Measurements from ENCODE around the gene MUC4. TPM values are rescaled to one million over a fixed set of nuclear protein-coding genes. Genes with fewer than 3 reads are reported as not detected.
"Not testable (repeated sequence)": the region's sequence is repeated elsewhere in the genome, so short reads cannot be mapped to it uniquely, and the experiment has no call there.

The MUC4 gene
- polyA plus RNA-seq, 1 experiment: not detected

DNA sequence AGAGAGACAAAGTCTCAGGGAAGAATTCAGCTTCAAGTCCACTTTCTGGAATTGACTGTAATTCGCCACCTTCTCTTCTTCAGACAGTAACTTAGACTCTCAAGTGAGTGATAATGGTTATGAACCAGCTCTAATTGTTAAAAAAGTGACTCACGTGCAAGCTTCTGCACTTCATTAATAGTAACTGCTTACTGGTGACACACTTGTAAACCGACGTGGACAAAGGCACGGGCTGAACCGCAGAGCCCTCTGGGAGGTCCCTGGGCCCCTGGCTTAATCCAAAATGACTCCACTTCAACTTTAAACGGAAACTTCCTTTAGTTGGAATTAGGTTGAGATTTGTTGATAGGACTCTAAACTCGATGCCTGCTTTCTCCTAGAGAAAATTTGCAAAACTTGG lies 17.0 kb downstream of the MUC4 start:
- H3K9me3 ChIP-seq (ENCODE audit: control insufficient read depth, insufficient read depth, low read length): no peaks in the 10 kb centered on the region
- CTCF ChIA-PET: no interaction called here
- H3K4me3 ChIP-seq (ENCODE audit: low read depth, low read length): no peak overlapping the region
- H3K27ac ChIP-seq (ENCODE audit: low read depth, low read length): no peak overlapping the region
- TF ChIP-seq, protein P1, sequence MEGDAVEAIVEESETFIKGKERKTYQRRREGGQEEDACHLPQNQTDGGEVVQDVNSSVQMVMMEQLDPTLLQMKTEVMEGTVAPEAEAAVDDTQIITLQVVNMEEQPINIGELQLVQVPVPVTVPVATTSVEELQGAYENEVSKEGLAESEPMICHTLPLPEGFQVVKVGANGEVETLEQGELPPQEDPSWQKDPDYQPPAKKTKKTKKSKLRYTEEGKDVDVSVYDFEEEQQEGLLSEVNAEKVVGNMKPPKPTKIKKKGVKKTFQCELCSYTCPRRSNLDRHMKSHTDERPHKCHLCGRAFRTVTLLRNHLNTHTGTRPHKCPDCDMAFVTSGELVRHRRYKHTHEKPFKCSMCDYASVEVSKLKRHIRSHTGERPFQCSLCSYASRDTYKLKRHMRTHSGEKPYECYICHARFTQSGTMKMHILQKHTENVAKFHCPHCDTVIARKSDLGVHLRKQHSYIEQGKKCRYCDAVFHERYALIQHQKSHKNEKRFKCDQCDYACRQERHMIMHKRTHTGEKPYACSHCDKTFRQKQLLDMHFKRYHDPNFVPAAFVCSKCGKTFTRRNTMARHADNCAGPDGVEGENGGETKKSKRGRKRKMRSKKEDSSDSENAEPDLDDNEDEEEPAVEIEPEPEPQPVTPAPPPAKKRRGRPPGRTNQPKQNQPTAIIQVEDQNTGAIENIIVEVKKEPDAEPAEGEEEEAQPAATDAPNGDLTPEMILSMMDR (IDR thresholded peaks at IDR 0.05; ENCODE audit: low read depth, low read length): no peak
- POLR2A ChIA-PET: no interaction called here
- peaks cover 8% of the 10 kb centered on the region for H3K27me3 ChIP-seq (ENCODE audit: control insufficient read depth, insufficient read depth, low read length)
- DNase-seq (ENCODE audit: low read depth, low spot score): no peak

DNA sequence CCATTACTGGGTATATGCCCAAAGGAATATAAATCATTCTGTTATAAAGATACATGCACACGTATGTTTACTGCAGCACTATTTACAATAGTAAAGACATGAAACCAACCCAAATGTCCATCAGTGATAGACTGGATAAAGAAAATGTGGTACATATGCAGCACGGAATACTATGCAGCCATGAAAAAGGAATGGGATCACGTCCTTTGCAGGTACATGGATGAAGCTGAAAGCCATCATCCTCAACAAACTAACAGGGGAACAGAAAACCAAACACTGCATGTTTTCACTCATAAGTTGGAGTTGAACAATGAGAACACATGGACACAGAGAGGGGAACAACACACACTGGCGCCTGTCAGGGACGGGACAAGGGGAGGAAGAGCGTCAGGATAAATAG lies 19.1 kb downstream of the MUC4 start:
- H3K27me3 ChIP-seq (ENCODE audit: control insufficient read depth, insufficient read depth, low read length); POLR2A ChIA-PET; DNase-seq (ENCODE audit: low read depth, low spot score); H3K4me3 ChIP-seq (ENCODE audit: low read depth, low read length); H3K27ac ChIP-seq (ENCODE audit: low read depth, low read length); CTCF ChIA-PET: not testable (repeated sequence)
- peaks cover 10% of the 10 kb centered on the region; the same call in 1 of the 2 replicates for H3K9me3 ChIP-seq (ENCODE audit: control insufficient read depth, insufficient read depth, low read length)

DNA sequence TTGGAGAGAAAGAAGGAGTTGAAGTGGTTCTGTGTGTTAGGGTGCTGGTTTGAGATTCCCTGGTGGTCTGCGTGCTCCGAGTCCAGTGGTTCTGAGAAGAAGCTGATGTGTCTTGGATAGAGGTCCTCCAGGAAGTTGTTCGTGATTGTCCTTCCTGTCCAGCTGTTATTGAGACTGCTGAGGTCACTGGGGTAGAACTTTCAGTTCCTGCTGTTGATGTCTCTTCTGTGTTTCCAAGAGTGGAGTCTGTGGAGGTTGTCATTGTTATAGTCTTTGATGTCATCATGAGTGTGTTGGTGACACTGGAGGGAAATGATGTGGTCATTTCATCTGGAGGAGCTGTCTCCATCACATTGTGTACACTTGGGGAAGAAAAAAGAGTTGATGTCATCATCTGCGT lies 20.8 kb downstream of the MUC4 start:
- H3K4me3 ChIP-seq (ENCODE audit: low read depth, low read length): no peak overlapping the region
- H3K9me3 ChIP-seq (ENCODE audit: control insufficient read depth, insufficient read depth, low read length): peaks cover 14% of the 10 kb centered on the region
- TF ChIP-seq, protein P1 (IDR thresholded peaks at IDR 0.05; ENCODE audit: low read depth, low read length): no peak
- peaks cover 5% of the 10 kb centered on the region for H3K27me3 ChIP-seq (ENCODE audit: control insufficient read depth, insufficient read depth, low read length)
- no peak overlapping the region for H3K27ac ChIP-seq (ENCODE audit: low read depth, low read length)
- no peak for DNase-seq (ENCODE audit: low read depth, low spot score)
- ChIA-PET CTCF (no interaction called here), POLR2A (no interaction called here)

DNA sequence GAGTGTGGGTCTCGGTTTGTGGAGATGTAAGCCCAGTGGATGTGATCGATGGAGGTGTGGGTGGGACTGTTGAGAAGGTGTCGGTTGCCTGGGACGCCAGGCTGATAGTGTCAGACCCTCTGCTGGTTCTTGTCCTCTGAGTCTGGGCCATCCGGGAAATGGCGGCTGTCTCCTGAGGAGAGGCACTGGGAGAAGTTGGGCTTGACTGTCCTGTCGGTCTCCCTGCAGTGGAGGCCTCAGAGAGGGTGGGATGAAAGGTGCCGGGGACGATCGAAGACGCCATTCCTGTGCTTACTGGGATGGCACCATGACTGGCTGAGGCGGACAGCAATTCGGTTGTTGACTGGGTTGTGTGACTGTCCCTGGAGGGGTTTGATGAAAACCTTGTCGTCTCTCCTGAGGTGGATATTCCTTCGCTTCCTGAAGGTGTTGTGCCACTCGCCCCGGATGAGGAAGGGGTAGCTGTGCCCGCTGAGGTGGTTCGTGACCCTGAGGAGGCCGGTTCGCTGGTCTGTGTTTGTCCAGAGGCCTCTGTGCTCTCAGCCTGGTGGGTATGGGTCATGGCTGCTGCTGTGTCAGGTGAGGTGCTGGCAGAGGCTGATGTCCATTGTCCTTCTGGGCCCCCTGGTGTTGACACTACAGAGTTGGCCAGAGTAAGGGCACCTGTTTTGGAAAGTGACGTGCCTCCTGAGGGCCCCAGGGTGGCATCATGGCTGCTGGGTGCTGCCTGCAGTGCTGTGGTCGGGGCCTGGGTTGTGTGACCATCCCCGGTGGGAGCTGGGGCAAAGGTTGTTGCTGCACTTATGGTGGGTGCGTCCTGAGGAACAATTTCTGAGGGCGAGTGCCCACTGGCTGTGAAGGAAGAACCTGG lies 22.8 kb downstream of the MUC4 start:
- peaks cover 26% of the 10 kb centered on the region for H3K9me3 ChIP-seq (ENCODE audit: control insufficient read depth, insufficient read depth, low read length)
- no peak for DNase-seq (ENCODE audit: low read depth, low spot score)
- CTCF ChIA-PET: no interaction called here
- POLR2A ChIA-PET: no interaction called here
- no peak overlapping the region for H3K4me3 ChIP-seq (ENCODE audit: low read depth, low read length)
- no peak overlapping the region for H3K27ac ChIP-seq (ENCODE audit: low read depth, low read length)
- no peaks in the 10 kb centered on the region for H3K27me3 ChIP-seq (ENCODE audit: control insufficient read depth, insufficient read depth, low read length)
- TF ChIP-seq, protein P1 (IDR thresholded peaks at IDR 0.05; ENCODE audit: low read depth, low read length): no peak

DNA sequence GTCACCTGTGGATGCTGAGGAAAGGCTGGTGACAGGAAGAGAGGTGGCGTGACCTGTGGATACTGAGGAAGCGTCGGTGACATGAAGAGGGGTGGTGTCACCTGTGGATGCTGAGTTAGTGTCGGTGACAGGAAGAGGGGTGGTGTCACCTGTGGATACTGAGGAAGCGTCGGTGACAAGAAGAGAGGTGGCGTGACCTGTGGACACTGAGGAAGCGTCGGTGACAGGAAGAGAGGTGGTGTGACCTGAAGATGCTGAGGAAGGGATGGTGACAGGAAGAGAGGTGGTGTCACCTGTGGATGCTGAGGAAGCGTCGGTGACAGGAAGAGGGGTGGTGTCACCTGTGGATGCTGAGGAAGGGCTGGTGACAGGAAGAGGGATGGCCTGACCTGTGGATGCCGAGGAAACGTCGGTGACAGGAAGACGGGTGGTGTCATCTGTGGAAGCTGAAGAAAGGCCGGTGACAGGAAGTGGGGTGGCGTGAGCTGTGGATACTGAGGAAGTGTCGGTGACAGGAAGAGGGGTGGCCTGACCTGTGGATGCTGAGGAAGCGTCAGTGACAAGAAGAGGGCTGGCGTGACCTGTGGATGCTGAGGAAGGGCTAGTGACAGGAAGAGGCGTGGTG lies 25.8 kb downstream of the MUC4 start:
- H3K4me3 ChIP-seq (ENCODE audit: low read depth, low read length); DNase-seq (ENCODE audit: low read depth, low spot score); CTCF ChIA-PET; POLR2A ChIA-PET; H3K27ac ChIP-seq (ENCODE audit: low read depth, low read length); H3K27me3 ChIP-seq (ENCODE audit: control insufficient read depth, insufficient read depth, low read length): not testable (repeated sequence)
- H3K9me3 ChIP-seq (ENCODE audit: control insufficient read depth, insufficient read depth, low read length): peaks cover 40% of the 10 kb centered on the region

DNA sequence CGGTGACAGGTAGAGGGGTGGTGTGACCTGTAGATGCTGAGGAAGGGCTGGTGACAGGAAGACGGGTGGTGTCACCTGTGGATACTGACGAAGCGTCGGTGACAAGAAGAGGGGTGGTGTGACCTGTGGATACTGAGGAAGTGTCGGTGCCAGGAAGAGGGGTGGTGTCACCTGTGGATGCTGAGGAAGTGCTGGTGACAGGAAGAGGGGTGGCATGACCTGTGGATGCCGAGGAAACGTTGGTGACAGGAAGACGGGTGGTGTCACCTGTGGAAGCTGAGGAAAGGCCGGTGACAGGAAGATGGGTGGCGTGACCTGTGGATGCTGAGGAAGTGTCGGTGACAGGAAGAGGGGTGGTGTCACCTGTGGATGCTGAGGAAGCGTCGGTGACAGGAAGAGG lies 27.7 kb downstream of the MUC4 start:
- peaks cover 39% of the 10 kb centered on the region for H3K9me3 ChIP-seq (ENCODE audit: control insufficient read depth, insufficient read depth, low read length)
- CTCF ChIA-PET: not testable (repeated sequence)

DNA sequence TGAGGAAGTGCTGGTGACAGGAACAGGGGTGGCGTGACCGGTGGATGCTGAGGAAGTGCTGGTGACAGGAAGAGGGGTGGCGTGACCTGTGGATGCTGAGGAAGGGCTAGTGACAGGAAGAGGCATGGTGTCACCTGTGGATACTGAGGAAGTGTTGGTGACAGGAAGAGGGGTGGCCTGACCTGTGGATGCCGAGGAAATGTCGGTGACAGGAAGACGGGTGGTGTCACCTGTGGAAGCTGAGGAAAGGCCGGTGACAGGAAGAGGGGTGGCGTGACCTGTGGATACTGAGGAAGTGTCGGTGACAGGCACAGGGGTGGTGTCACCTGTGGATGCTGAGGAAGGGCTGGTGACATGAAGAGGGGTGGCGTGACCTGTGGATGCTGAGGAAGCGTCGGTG lies 30.5 kb downstream of the MUC4 start:
- H3K9me3 ChIP-seq (ENCODE audit: control insufficient read depth, insufficient read depth, low read length): peaks cover 41% of the 10 kb centered on the region
- H3K27ac ChIP-seq (ENCODE audit: low read depth, low read length); H3K27me3 ChIP-seq (ENCODE audit: control insufficient read depth, insufficient read depth, low read length); POLR2A ChIA-PET; DNase-seq (ENCODE audit: low read depth, low spot score); H3K4me3 ChIP-seq (ENCODE audit: low read depth, low read length); CTCF ChIA-PET: not testable (repeated sequence)

More for the DNA sequence above, 27.7 kb downstream of the MUC4 start:
- DNase-seq (ENCODE audit: low read depth, low spot score); H3K4me3 ChIP-seq (ENCODE audit: low read depth, low read length); H3K27me3 ChIP-seq (ENCODE audit: control insufficient read depth, insufficient read depth, low read length); H3K27ac ChIP-seq (ENCODE audit: low read depth, low read length); POLR2A ChIA-PET: not testable (repeated sequence)
